Vagina (tissue), 2 donors: ENCODE results near the gene RAB32. TPM values are rescaled to one million over a fixed set of nuclear protein-coding genes. Genes with fewer than 3 reads are reported as not detected.

Experiments
- DNase-seq, 2 donors: peaks; one replicate each; pipeline ENCODE4 v3.0.0-alpha.2; 2017; ENCODE audit errors: extremely low spot score in 2 of 2
- H3K27ac ChIP-seq: fragments of 200-600 bp; sonication (generic); one replicate; pipeline ENCODE4 v1.5.1; 2019
- H3K27me3 ChIP-seq: fragments of 200-600 bp; sonication (generic); one replicate; pipeline ENCODE4 v1.5.1; 2019
- H3K36me3 ChIP-seq, 2 donors: fragments of 200-600 bp; sonication (generic); one replicate each; pipeline ENCODE4 v1.5.1; 2017 to 2019
- H3K4me1 ChIP-seq: fragments of 200-600 bp; sonication (generic); one replicate; pipeline ENCODE4 v1.5.1; 2019
- H3K4me3 ChIP-seq, 2 donors: fragments of 200-600 bp; sonication (generic); 1 replicate in 1 of 2; 2 replicates in 1 of 2; pipeline ENCODE4 v1.5.1; 2016 to 2019
- H3K9me3 ChIP-seq: fragments of 200-600 bp; sonication (generic); one replicate; pipeline ENCODE4 v1.5.1; 2019
- POLR2A ChIP-seq, 2 donors: fragments of 450-650 bp; IDR thresholded peaks; one replicate each; pipeline ENCODE4 v1.6.1; 2017; ENCODE audit warnings: antibody characterized with exemption in 2 of 2, mild to moderate bottlenecking in 2 of 2, moderate library complexity in 2 of 2
- POLR2AphosphoS5 ChIP-seq, 2 donors: sonication (generic); formaldehyde crosslinking; IDR thresholded peaks; one replicate each; pipeline ENCODE4 v1.9.0; 2017; ENCODE audit warnings: antibody characterized with exemption in 2 of 2, mild to moderate bottlenecking in 2 of 2, low read depth in 1 of 2; ENCODE audit not compliant: insufficient read depth in 1 of 2
- intact Hi-C: fragments of 100-400 bp; cut with DNase I; formaldehyde crosslinking; loops from one replicate; pipeline ENCODE4 v1.15.1; 2023
- total RNA-seq: library from RNA; depleted of rRNA; stranded (reverse); fragments of >200 nt; gene quantifications from one replicate; pipeline ENCODE4 v1.2.3, GENCODE V29; 2016
- TF ChIP-seq, protein P1 (sequence below), 3 experiments: fragments of 450-650 bp in 2 of 3; fragments of 200-600 bp in 1 of 3; sonication (generic) in 1 of 3; IDR thresholded peaks; one replicate each; pipeline ENCODE4 v1.5.1; 2017 to 2019; ENCODE audit warnings: antibody characterized with exemption in 3 of 3, mild to moderate bottlenecking in 2 of 3, moderate library complexity in 2 of 3

RAB32 gene
- total RNA-seq: 26.8 TPM

DNA sequence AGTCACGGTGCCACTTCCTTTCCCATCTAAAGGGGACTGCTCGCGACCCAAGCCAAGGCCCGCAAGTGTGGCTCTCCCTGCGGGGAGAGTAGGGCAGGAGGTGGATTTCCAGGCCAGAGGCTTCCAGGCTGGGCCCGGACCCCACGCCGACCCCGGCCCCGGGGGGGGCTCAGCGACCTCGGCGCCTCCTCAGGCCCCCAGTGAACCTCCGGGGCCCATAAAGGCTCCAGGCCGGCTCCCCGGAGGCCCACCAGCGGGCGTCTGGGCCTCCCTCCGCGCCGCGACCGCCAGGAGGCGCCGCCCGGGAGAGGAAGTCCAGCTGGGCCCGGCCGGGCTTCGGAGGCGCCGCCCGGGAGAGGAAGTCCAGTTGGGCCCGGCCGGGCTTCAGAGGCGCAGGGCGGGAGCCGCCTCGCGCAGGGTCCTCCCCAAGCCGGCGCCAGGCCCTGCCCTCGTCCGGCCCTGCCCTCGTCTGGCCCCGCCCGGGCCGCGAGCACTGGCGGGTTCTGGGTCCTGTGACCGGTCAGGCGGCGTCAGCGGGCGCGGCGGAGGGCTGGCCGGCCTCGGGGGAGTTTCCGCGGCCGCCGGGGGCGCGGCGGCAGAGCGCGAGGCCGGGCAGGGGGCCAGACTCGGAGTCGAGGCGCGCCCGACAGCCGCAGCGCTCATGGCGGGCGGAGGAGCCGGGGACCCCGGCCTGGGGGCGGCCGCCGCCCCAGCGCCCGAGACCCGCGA lies at the start of gene RAB32:
Gene RAB32, plus strand, starts transcription at position 623 of the 729 bp plus-strand sequence. Its CDS starts 39 bp downstream, at position 662.
- peak within 1 kb of the TSS; percentile 84 to 88 for H3K4me3 ChIP-seq
- DNase-seq: peak in 1 of 2 donors; percentile 91
- H3K9me3 ChIP-seq: no peaks in the 10 kb centered on the region
- peak within 1 kb of the TSS; percentile 97 for H3K27ac ChIP-seq
- H3K27me3 ChIP-seq: no peaks in the 10 kb centered on the region
- H3K36me3 ChIP-seq: no peaks in the 10 kb centered on the region
- intact Hi-C loops: no loop called here
- peak in 1 of 2 donors; percentile 86 for TF ChIP-seq POLR2A (IDR thresholded peaks at IDR 0.05)
- TF ChIP-seq POLR2AphosphoS5 (IDR thresholded peaks at IDR 0.05; ENCODE audit: insufficient read depth in 1 of 2, low read depth in 1 of 2): no peak
- TF ChIP-seq, protein P1, sequence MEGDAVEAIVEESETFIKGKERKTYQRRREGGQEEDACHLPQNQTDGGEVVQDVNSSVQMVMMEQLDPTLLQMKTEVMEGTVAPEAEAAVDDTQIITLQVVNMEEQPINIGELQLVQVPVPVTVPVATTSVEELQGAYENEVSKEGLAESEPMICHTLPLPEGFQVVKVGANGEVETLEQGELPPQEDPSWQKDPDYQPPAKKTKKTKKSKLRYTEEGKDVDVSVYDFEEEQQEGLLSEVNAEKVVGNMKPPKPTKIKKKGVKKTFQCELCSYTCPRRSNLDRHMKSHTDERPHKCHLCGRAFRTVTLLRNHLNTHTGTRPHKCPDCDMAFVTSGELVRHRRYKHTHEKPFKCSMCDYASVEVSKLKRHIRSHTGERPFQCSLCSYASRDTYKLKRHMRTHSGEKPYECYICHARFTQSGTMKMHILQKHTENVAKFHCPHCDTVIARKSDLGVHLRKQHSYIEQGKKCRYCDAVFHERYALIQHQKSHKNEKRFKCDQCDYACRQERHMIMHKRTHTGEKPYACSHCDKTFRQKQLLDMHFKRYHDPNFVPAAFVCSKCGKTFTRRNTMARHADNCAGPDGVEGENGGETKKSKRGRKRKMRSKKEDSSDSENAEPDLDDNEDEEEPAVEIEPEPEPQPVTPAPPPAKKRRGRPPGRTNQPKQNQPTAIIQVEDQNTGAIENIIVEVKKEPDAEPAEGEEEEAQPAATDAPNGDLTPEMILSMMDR (IDR thresholded peaks at IDR 0.05): peak; percentile 18 to 54 (median 40)
- H3K4me1 ChIP-seq: peaks cover 40% of the 10 kb centered on the region

DNA sequence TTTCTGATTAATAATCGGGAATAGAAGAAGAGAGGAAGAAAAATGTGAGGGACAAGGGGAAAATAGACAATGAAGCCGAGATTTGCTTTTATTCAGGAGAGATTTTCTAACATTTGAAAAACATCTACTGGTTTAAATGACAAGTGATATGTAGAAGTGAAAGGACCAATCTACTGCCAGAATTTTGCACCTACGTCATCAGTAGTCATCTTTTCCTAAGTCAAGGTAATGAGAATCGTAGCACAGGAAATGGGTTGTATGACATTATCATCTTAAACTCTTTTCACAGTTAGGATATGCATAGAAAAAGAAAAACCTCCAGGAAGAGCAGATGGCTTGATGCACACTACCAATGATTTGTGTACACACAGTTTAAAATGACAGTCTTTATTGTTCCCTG lies 45.3 kb upstream of the RAB32 start:
- no peaks in the 10 kb centered on the region for H3K36me3 ChIP-seq
- TF ChIP-seq POLR2A (IDR thresholded peaks at IDR 0.05): no peak
- TF ChIP-seq, protein P1 (IDR thresholded peaks at IDR 0.05): no peak
- no peak for TF ChIP-seq POLR2AphosphoS5 (IDR thresholded peaks at IDR 0.05; ENCODE audit: insufficient read depth in 1 of 2, low read depth in 1 of 2)
- no peaks in the 10 kb centered on the region for H3K4me1 ChIP-seq
- H3K4me3 ChIP-seq: no peak overlapping the region
- H3K9me3 ChIP-seq: no peaks in the 10 kb centered on the region
- no peak overlapping the region for H3K27ac ChIP-seq
- no peaks in the 10 kb centered on the region for H3K27me3 ChIP-seq
- intact Hi-C loops: no loop called here
- DNase-seq: no peak

DNA sequence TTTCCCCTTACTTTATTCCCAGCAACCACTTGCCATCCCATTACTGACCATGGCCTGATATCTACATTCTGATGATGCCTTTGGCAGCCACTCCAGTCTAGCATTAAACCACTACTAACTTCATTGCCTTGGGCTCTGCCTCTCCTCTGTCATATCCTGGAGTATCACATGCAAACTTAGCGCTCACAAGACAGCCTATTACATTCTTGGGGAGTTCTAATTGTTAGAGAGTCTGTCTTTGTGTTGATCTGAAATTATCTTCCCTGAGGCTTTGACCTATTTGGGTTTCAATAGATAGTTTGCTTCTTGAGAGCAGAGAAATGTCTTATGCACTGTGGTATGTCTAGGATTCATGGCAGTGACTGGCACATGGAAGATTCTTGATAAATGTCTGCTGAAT lies 40.5 kb upstream of the RAB32 start:
- TF ChIP-seq POLR2A (IDR thresholded peaks at IDR 0.05) (no peak), POLR2AphosphoS5 (IDR thresholded peaks at IDR 0.05; ENCODE audit: insufficient read depth in 1 of 2, low read depth in 1 of 2) (no peak)
- TF ChIP-seq, protein P1 (IDR thresholded peaks at IDR 0.05): no peak
- intact Hi-C loops: no loop called here

DNA sequence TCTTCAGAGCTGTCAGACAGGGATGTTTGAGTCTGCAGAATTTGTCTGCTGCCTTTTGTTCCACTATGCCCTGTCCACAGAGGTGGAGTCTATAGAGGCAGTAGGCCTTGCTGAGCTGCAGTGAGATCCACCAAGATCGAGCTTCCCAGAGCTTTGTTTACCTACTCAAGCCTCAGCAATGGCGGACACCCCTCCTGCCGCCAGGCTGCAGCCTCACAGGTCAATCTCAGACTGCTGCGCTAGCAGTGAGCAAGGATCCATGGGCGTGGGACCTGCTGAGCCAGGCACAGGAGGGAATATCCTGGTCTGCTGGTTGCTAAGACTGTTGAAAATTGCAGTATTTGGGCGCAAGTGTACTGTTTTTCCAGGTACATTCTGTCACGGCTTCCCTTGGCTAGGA lies 28.4 kb upstream of the RAB32 start:
- H3K4me3 ChIP-seq: no peak overlapping the region
- intact Hi-C loops: no loop called here
- H3K4me1 ChIP-seq: no peaks in the 10 kb centered on the region
- no peaks in the 10 kb centered on the region for H3K9me3 ChIP-seq
- H3K27me3 ChIP-seq: no peaks in the 10 kb centered on the region
- H3K36me3 ChIP-seq: no peaks in the 10 kb centered on the region
- H3K27ac ChIP-seq: no peak overlapping the region
- no peak for DNase-seq
- no peak for TF ChIP-seq POLR2A (IDR thresholded peaks at IDR 0.05)
- no peak for TF ChIP-seq POLR2AphosphoS5 (IDR thresholded peaks at IDR 0.05; ENCODE audit: insufficient read depth in 1 of 2, low read depth in 1 of 2)
- TF ChIP-seq, protein P1 (IDR thresholded peaks at IDR 0.05): no peak

More for the DNA sequence above, 40.5 kb upstream of the RAB32 start:
- no peaks in the 10 kb centered on the region for H3K27me3 ChIP-seq
- no peaks in the 10 kb centered on the region for H3K4me1 ChIP-seq
- no peaks in the 10 kb centered on the region for H3K36me3 ChIP-seq
- H3K27ac ChIP-seq: no peak overlapping the region
- H3K4me3 ChIP-seq: no peak overlapping the region
- H3K9me3 ChIP-seq: no peaks in the 10 kb centered on the region
- no peak for DNase-seq

DNA sequence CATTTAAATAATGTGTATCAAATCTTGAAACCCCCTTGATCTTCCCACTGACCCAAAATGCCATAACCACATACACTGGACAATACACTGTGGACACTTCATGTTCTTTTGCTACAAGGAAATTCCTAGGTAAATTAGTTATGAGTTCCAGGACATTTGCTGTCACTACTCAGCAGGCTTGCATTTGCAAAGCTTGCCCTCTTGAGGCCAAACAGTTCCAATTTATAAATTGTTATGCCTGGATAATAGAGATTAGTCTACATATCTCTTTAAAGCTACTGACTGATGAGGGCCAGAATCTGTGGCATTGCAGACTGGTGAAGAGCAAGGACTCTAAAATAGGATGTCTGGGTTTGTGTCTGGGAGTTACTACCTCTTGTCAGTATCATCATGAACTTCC lies 17.4 kb upstream of the RAB32 start:
- DNase-seq: no peak
- Histone ChIP-seq H3K9me3 (no peaks in the 10 kb centered on the region), H3K27ac (no peak overlapping the region), H3K36me3 (no peaks in the 10 kb centered on the region), H3K4me3 (no peak overlapping the region), H3K4me1 (no peaks in the 10 kb centered on the region), H3K27me3 (no peaks in the 10 kb centered on the region)
- intact Hi-C loops: no loop called here
- TF ChIP-seq POLR2A (IDR thresholded peaks at IDR 0.05) (no peak), POLR2AphosphoS5 (IDR thresholded peaks at IDR 0.05; ENCODE audit: insufficient read depth in 1 of 2, low read depth in 1 of 2) (no peak)
- TF ChIP-seq, protein P1 (IDR thresholded peaks at IDR 0.05): no peak
